KMS-11 (cell line): ENCODE data around the gene SLC25A20.

Experiments
- H2AFZ ChIP-seq: fragments of 200-600 bp; sonication (generic); 2 replicates; pipeline ENCODE4 v1.6.1; 2016; ENCODE audit warnings: antibody characterized with exemption, mixed run types, low read depth
- H3K27ac ChIP-seq: fragments of 200-600 bp; sonication (generic); 2 replicates; pipeline ENCODE4 v1.6.1; 2016; ENCODE audit warnings: mild to moderate bottlenecking, mixed run types
- H3K27me3 ChIP-seq: fragments of 200-600 bp; sonication (generic); 2 replicates; pipeline ENCODE4 v1.6.1; 2017; ENCODE audit warnings: mild to moderate bottlenecking, low read depth, mixed run types, moderate library complexity; ENCODE audit not compliant: insufficient read depth
- H3K36me3 ChIP-seq: fragments of 200-600 bp; sonication (generic); 2 replicates; pipeline ENCODE4 v1.6.1; 2017; ENCODE audit warnings: mild to moderate bottlenecking, mixed run types; ENCODE audit not compliant: insufficient read depth
- H3K4me1 ChIP-seq: fragments of 200-600 bp; sonication (generic); 2 replicates; pipeline ENCODE4 v1.6.1; 2016; ENCODE audit warnings: mild to moderate bottlenecking, low read depth, mixed run types; ENCODE audit not compliant: poor library complexity, severe bottlenecking
- H3K4me2 ChIP-seq: fragments of 200-600 bp; sonication (generic); 2 replicates; pipeline ENCODE4 v1.7.0; 2016; ENCODE audit warnings: mild to moderate bottlenecking, mixed run types
- H3K4me3 ChIP-seq: fragments of 200-600 bp; sonication (generic); IDR thresholded peaks from 2 replicates; pipeline ENCODE4 v1.6.1; 2017; ENCODE audit warnings: low read depth, low read length, mixed read lengths; ENCODE audit not compliant: insufficient read depth
- H3K79me2 ChIP-seq: fragments of 200-600 bp; sonication (generic); 2 replicates; pipeline ENCODE4 v1.6.1; 2016; ENCODE audit warnings: low read depth, mixed run types; ENCODE audit not compliant: insufficient read depth
- H3K9ac ChIP-seq: fragments of 200-600 bp; sonication (generic); 2 replicates; pipeline ENCODE4 v1.6.1; 2016; ENCODE audit warnings: mild to moderate bottlenecking, mixed run types
- H4K20me1 ChIP-seq: fragments of 200-600 bp; sonication (generic); 2 replicates; pipeline ENCODE4 v1.6.1; 2016; ENCODE audit warnings: mild to moderate bottlenecking, mixed run types; ENCODE audit not compliant: insufficient read depth
- TF ChIP-seq, protein P1 (sequence below): fragments of 200-600 bp; sonication (generic); conservative IDR thresholded peaks from 2 replicates; pipeline ENCODE4 v1.6.1; 2017; ENCODE audit warnings: low read depth, mild to moderate bottlenecking, antibody characterized with exemption, low read length, moderate library complexity, mixed read lengths

Gene SLC25A20

DNA sequence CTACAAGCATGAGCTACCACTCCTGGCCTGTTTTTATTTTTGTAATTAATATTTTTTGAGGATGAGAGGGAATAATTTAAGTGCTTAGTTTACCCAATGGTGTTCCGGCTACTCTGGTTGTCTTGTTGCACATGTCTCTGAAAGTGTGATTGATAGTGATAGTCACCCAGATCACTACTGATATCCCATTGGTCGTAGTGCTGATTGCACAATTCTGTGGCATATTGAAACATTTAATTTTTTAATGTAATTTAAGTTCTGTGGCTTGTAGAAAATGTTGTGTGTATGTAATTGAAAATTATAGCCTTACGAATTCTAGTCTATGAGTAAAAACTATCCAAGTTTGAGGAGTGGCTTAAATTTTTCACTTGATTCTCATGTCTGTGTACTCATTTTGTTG, 31.9 kb upstream of the SLC25A20 start:
- Histone ChIP-seq H3K36me3 (no peaks in the 10 kb centered on the region), H3K4me2 (no peak overlapping the region), H3K4me1 (peaks cover 32% of the 10 kb centered on the region), H4K20me1 (no peaks in the 10 kb centered on the region), H3K9ac (no peak overlapping the region), H3K27ac (no peak overlapping the region), H3K4me3 (no peak overlapping the region), H2AFZ (no peak overlapping the region), H3K27me3 (no peaks in the 10 kb centered on the region), H3K79me2 (peaks cover 61% of the 10 kb centered on the region; the same call in 1 of the 2 replicates)
- TF ChIP-seq, protein P1, sequence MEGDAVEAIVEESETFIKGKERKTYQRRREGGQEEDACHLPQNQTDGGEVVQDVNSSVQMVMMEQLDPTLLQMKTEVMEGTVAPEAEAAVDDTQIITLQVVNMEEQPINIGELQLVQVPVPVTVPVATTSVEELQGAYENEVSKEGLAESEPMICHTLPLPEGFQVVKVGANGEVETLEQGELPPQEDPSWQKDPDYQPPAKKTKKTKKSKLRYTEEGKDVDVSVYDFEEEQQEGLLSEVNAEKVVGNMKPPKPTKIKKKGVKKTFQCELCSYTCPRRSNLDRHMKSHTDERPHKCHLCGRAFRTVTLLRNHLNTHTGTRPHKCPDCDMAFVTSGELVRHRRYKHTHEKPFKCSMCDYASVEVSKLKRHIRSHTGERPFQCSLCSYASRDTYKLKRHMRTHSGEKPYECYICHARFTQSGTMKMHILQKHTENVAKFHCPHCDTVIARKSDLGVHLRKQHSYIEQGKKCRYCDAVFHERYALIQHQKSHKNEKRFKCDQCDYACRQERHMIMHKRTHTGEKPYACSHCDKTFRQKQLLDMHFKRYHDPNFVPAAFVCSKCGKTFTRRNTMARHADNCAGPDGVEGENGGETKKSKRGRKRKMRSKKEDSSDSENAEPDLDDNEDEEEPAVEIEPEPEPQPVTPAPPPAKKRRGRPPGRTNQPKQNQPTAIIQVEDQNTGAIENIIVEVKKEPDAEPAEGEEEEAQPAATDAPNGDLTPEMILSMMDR, result no peak

DNA sequence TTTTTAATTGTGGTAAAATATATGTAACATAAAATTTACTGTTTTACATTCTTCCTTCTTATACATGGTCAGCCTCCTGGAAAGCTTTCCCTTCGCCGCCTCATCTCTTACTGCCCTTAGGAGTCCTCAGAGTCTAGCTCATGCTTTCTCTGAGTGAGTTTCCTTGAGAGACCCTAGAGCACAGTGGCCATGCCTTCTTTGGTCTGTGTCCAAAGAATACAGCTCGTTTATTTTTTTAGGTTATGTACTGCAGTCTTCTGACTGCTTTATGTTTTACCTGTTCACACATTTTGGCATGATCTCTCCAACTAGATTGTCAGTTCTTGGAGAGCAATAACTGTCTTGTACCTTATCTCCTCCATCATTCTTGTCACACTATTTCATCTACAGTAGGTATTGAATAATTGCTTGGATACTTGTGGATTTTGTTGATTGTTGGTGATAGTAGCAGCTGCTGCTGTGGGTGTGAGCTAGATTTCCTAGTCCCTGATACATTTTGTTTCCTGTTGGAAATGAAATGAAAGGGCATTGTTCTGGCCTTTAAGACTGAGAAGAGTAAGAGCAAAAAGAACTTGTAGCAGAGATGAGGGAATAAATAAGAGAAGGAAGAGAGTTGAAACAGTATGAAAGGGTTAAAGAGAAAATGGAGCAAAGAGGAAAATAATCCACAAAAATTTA, 30.8 kb upstream of the SLC25A20 start:
- H3K27ac ChIP-seq, result no peak overlapping the region
- H3K4me1 ChIP-seq, result peaks cover 35% of the 10 kb centered on the region
- TF ChIP-seq, protein P1, result no peak
- no peak overlapping the region for H2AFZ ChIP-seq
- H3K4me2 ChIP-seq, result no peak overlapping the region
- no peaks in the 10 kb centered on the region for H3K36me3 ChIP-seq
- H3K4me3 ChIP-seq, result no peak overlapping the region
- peaks cover 68% of the 10 kb centered on the region; the same call in 1 of the 2 replicates for H3K79me2 ChIP-seq
- H3K9ac ChIP-seq, result no peak overlapping the region
- no peaks in the 10 kb centered on the region for H4K20me1 ChIP-seq
- no peaks in the 10 kb centered on the region for H3K27me3 ChIP-seq

DNA sequence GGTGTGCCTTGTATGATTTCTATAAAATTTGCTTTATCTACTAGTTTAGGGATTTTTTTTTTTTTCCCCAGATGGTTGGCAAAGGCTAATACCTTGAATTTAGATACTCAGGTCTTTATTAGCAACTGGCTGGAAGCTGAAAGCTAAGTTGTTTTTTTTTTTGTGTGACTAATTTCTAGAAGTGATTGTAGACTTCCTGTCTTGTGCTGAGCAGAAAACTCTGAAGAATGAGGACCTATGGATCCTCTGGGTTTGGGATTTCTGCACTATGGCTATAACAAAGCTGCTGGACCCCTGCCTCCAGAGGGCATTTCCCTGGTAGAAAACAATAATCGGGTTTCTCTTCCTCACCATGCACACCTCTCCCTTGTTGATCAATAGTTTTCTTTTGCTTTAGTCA, 30.0 kb upstream of the SLC25A20 start:
- Histone ChIP-seq H3K4me3 (no peak overlapping the region), H3K9ac (no peak overlapping the region), H3K27ac (no peak overlapping the region), H3K79me2 (peaks cover 64% of the 10 kb centered on the region; the same call in 1 of the 2 replicates), H3K27me3 (no peaks in the 10 kb centered on the region), H4K20me1 (no peaks in the 10 kb centered on the region), H2AFZ (no peak overlapping the region), H3K4me1 (peaks cover 35% of the 10 kb centered on the region), H3K4me2 (no peak overlapping the region), H3K36me3 (no peaks in the 10 kb centered on the region)
- TF ChIP-seq, protein P1, result no peak

DNA sequence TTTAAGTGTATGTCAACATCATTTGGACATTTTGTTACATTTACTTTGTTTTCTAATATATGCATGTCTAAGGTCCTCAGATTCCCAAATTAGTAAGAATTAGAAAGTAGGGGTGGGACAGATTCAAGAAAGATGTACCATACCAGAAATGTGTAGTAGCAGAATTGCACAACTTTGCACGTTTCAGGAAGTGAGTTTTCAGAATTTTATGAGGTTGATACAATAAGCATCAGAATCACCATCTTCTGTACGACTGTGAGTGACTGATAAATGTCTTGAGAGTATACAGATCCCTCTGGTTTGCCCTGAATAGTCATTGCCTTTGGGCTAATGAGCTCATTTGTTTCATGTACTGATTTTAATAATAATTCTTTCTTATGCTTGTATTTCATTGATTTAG, 29.2 kb upstream of the SLC25A20 start:
- Histone ChIP-seq H3K4me2 (no peak overlapping the region), H4K20me1 (no peaks in the 10 kb centered on the region), H3K27me3 (no peaks in the 10 kb centered on the region), H3K4me1 (peaks cover 35% of the 10 kb centered on the region), H2AFZ (no peak overlapping the region), H3K27ac (no peak overlapping the region), H3K9ac (no peak overlapping the region), H3K79me2 (peaks cover 70% of the 10 kb centered on the region; the same call in 1 of the 2 replicates), H3K36me3 (no peaks in the 10 kb centered on the region), H3K4me3 (no peak overlapping the region)
- TF ChIP-seq, protein P1, result no peak
